ENCODE data around the gene SLC6A15. TPM values are rescaled to one million over a fixed set of nuclear protein-coding genes. Genes with fewer than 3 reads are reported as not detected.

SLC6A15 gene
- total RNA-seq, 2 experiments from 2014 or later: not detected

GRCh38 chr12:84810611-84811010 lies 102.0 kb downstream of the SLC6A15 start:
- Mint-ChIP-seq H3K4me1 (ENCODE audit: low read depth) (no peaks in the 10 kb centered on the region), H3K27me3 (peaks cover 1% of the 10 kb centered on the region), H3K27ac (no peak overlapping the region), H3K36me3 (ENCODE audit: low read depth) (no peaks in the 10 kb centered on the region), H3K4me3 (no peak overlapping the region), H3K9me3 (no peaks in the 10 kb centered on the region)
- ATAC-seq (no peak), DNase-seq (no peak)
- ChIA-PET POLR2A (no interaction called here), CTCF (no interaction called here)
- TF ChIP-seq, protein P1, sequence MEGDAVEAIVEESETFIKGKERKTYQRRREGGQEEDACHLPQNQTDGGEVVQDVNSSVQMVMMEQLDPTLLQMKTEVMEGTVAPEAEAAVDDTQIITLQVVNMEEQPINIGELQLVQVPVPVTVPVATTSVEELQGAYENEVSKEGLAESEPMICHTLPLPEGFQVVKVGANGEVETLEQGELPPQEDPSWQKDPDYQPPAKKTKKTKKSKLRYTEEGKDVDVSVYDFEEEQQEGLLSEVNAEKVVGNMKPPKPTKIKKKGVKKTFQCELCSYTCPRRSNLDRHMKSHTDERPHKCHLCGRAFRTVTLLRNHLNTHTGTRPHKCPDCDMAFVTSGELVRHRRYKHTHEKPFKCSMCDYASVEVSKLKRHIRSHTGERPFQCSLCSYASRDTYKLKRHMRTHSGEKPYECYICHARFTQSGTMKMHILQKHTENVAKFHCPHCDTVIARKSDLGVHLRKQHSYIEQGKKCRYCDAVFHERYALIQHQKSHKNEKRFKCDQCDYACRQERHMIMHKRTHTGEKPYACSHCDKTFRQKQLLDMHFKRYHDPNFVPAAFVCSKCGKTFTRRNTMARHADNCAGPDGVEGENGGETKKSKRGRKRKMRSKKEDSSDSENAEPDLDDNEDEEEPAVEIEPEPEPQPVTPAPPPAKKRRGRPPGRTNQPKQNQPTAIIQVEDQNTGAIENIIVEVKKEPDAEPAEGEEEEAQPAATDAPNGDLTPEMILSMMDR (IDR thresholded peaks at IDR 0.05): no peak
- intact Hi-C loops (cut with micrococcal nuclease): no loop called here

Other genes starting within 250 kb of the SLC6A15 start
- gene TSPAN19, start 123.5 kb upstream of the SLC6A15 start, total RNA-seq: not detected
- gene LRRIQ1, start 123.6 kb upstream of the SLC6A15 start, total RNA-seq: not detected